GM21381 (cell line): ENCODE results near the gene PSMD9.

Source experiments
- ATAC-seq: cut with Tn5 transposase; IDR thresholded peaks from one replicate; pipeline ENCODE4 v1.9.1; 2021; ENCODE audit warnings: mild to moderate bottlenecking, moderate library complexity; ENCODE audit not compliant: unreplicated experiment

The PSMD9 gene

GRCh38 chr12:121949648-121950397 is 61.2 kb downstream of the PSMD9 start:
- ATAC-seq: no peak

DNA sequence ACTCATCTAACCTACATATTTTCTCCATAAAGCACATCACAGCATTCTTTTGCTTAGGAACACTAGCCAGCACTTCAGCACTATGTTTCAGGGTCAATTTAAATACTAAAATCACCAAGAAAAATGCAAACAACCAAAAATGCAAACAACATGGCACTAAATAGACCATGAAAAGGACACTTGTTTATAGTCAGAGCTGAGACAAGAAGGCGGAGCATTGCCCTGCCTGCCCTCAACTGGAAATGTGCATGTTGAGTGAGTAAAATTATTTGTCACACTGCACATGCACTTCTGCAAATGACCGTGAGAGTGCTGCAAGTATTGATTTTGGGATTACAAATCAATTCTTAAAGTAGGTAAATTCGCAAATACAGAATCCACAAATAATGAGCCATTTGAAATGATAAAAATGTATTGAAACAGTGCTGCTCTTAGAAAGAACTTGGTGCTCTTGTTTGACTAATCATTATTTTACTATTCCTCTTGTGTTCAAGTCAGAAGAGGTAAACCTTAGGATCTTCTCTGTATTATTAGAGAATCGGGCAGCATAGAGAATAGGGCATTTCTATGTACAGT is 64.6 kb downstream of the PSMD9 start:
- no peak for ATAC-seq

GRCh38 chr12:121953695-121954094 is 65.1 kb downstream of the PSMD9 start:
- ATAC-seq: no peak

GRCh38 chr12:121955258-121956237 is 67.0 kb downstream of the PSMD9 start:
- ATAC-seq: no peak

- no peak for ATAC-seq
Measured at GRCh38 chr12:121957861-121958515, 69.4 kb downstream of the PSMD9 start.

DNA sequence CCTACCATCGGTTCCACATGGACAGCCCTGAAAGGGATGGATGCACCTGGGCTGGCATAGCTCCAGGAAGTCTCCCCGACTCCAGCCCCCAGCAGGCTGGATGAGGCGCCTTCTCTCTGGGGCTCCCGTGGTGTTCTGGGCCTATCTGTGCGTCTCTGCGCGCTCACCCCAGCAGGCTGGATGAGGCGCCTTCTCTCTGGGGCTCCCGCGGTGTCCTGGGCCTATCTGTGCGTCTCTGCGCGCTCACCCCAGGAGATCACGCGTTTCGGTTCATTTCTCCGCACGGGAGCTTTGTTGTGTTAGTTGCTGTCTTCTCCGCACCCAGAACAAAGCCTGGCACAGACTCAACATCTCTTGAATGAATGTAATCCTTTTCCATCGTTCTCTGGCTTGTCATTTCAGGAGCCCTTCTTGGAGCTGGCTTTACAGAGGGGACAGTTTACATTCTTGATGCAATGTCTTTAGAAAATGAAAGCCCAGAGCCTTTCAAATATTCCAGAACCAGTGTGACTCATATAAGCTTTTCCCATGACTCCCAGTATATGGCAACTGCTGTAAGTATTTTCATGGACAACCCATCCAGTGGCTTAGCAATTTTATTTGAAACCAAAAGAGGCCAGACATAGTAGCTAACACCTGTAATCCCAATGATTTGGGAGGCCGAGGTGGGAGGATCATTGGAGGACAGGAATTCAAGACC is 70.1 kb downstream of the PSMD9 start:
- no peak for ATAC-seq

- no peak for ATAC-seq
Measured at GRCh38 chr12:121960541-121960940, 72.0 kb downstream of the PSMD9 start.

- ATAC-seq: no peak
Measured at GRCh38 chr12:121961195-121961879, 72.7 kb downstream of the PSMD9 start.

DNA sequence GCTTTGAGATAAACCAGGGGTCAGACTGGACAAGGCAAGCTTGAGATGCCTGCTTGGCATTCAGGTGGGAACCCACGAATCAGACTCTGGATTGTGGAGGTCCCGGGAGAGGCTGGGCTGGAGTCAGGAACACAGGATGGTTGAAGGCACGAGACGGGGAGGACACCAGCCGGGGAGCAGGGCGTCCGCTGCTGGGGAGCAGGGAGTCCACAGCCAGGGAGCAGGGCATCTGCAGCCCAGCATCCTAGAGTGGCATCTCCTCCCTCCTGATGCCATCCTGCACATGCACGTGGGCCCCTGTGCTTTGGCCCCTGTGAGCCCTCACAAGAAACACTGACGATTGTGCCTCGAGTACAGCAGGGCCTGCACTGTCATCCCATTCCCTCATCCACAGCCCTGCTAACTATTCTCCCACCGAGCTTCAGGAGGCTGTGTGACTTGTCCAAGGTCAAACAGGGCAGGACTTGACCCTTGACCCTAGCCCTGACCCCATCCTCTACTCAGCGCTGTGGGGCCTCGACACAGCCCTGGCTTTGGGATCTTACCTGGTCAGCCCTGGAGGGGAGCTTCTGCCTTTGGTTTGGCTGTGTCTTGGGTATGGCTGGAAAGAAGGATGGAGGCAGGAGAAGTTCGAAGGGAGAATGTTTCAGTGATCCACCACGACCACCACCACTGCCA is 74.9 kb downstream of the PSMD9 start:
- ATAC-seq: no peak

GRCh38 chr12:121964813-121965643 is 76.4 kb downstream of the PSMD9 start:
- ATAC-seq: no peak

- ATAC-seq: no peak
Measured at GRCh38 chr12:121966959-121967358, 78.4 kb downstream of the PSMD9 start.
